Stimulated activated naive CD4-positive, alpha-beta T cell treated with Interleukin-2 at 50 U/mL for 16 hours (primary cell): ENCODE results near the gene KCNE4.

ENCODE experiments used
- DNase-seq: peaks from one replicate; lab custom pipeline; 2025; lab: John Stamatoyannopoulos, UW

Gene KCNE4

DNA sequence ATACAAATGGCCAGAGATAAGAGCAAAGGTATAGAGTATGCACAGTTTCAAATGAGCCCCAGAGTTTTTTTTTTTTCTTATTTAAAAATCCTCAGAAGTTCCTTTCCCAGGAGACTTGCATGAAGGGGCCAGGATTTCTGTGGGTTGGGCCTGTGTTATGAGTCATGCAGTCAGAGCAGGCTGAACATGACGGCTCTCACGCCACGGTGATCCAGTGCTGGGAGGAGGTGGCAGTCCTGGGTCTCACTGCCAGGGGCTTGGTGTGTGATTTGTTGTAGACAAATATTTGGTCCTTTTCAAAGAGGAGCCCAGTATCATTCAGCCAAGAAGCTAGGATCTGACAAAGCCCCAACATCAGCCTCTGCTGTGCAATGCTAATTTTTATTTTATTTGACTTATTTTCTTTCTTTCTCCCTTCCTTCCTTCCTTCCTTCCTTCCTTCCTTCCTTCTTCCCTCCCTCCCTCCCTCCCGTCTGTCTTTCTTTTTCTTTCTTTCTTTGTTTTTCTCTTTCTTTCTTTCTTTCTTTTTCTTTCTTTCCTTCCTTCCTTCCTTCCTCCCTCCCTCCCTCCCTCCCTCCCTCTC, 10.4 kb upstream of the KCNE4 start:
- DNase-seq: no peak

DNA sequence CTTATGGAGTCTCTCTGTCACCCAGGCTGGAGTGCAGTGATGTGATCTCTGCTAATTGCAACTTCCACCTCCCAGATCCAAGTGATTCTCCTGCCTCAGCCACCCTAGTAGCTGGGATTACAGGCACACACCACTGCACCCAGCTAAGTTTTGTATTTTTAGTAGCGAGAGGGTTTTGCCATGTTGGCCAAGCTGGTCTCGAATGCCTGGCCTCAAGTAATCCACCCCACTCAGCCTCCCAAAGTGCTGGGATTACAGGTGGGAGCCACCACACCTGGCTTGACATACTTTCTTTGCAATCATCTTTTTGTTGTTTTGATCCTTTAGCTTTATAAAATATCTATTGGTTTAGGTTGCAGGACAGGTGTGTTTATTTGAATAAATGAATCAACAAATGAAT, 9.7 kb upstream of the KCNE4 start:
- DNase-seq: no peak

DNA sequence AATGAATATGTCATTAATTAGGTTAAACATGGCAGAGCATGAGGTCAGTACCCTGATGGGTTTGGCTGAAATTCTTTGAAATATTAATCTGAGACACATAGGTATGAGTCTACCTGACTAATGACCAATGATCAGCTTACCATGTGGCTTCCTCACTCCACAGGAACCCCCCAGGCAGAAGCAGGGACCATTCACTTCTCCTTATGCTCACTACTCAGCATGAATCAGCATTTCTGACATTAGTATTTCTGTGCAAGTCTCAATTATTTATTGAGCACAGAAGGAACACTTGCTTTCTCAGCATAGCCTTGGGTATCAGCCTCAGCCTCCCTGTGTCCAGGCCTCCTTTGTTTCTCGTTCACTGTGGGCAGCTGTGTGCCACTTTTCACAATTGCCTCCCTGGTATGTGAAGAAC, 9.3 kb upstream of the KCNE4 start:
- DNase-seq: no peak

DNA sequence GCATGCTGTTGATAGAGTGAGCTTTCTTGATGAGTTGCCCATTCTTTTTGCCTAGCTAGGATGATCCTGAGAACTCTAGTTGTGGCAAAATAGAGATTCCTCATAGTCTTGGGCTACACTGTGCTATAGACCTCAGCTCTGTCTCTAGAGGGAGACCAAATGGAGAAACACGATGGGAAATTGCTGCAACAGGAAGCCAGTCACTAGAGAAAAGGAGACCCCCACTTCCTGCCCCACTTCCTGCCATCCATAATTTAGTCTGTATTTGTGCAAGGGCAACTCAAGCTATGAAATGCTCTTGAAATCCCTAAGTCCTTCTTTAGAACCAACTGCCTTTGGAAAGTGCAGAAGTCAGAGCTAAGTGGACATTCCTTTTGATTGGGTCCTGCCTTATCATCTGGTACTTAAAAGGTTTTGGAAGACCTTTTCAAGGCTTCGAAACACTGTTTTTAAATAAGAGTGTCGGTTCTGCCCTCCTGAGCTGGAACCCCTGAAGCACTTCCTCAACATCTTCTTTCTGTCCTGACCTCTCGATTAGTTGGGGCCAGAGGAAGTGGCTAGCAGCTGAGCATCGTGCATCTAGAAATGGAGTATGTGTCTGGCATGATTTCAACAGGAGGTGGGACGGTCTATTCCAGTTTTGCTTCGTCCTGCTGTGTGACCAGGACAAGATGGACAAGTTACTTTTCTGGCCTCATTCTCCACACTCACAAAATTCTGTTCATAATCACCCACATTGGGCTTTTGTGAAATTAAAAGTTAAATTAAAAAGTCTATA, 8.6 kb upstream of the KCNE4 start:
- no peak for DNase-seq

DNA sequence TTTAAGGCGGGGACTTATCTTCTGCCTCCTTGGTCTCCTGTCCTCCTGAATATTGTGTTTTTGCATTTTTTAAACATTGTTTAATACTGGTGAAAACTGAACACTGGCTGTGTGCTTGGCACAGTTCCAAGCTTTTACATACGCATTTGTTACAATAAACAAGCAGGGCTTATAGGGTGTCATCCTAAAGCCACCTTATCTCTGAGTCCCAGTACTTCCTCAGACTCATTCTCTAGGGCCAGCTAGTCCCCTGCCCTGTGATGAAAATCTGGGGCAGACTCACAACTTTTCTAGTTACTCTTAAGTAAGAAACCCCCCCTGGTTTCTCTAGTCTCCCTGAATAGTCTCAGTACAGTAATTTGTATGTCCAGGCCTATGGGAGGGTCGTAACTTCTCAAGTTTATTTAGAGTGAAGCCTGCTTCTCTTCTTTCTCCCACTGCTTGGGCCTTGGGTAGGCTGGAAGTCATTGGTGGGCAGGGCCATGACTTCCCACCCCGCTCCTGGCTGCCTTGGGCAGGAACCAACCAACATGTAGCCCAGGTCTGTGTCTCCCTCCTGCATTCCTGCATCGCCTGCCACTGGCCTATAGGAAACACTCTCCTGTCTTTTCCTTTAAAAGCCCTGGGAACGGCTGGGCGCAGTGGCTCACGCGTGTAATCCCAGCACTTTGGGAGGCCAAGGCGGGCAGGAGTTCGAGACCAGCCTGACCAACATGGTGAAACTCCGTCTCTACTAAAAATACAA, 7.7 kb upstream of the KCNE4 start:
- no peak for DNase-seq

DNA sequence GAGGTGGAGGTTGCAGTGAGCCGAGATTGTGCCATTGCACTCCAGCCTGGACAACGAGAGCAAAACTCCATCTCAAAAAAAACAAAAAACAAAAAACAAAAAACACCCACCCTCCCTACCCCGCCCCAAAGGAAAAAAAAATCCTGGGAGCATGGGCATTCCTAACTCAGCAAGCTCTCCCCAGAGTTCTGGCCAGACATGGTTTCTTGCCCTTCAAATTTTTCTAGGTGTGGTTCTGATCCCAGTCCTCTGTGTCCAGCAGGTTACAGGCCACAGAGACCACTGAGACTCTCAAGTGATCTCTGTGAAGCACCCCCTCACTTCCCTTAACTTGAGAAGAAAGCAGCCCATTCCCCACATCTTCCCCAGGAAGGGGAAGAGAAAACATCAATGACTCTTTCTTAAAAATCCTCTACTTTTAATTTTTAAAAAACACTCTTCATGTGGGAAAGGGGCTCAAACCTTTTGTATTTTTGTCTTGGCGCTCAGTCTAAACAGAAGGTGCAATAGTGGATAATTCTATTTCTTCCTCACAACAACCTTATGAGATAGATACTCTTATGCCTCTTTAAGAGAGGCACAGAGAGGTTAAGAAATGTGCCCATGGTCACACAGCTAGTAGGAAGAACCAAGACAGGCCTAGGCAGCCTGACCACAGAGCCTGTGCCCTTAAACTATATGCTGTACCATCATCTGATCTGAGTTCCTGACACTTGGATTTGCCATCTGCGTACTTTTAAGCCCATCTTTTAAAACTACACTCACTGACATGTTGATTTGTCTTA, 6.9 kb upstream of the KCNE4 start:
- DNase-seq: no peak

DNA sequence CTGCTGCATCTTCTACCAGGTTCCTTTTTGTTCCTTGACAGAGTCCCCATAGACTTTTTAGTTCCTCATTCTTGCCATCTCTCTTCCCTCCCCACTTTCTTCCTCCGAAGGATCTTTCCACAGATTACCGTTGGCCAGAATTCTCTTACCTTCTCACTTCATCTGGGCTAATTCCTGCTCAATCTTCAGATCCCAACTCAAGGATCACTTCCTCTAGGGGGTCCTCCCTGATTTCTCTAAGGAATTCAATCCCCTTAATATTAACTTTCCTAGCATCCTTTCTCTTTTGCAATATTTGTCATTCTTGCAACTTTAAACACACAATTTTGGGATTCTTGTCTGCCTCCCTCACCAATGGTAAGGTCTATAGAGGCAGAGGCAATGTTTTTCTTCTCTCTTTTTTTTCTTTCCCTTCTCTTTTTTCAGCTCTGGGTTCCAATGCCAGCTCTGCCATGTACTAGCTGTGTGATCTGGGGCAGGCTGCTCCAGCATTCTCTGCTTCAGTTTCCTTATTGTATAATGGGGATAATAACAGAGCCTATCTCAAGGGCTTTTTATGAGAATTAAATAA, 5.4 kb upstream of the KCNE4 start:
- DNase-seq: no peak

DNA sequence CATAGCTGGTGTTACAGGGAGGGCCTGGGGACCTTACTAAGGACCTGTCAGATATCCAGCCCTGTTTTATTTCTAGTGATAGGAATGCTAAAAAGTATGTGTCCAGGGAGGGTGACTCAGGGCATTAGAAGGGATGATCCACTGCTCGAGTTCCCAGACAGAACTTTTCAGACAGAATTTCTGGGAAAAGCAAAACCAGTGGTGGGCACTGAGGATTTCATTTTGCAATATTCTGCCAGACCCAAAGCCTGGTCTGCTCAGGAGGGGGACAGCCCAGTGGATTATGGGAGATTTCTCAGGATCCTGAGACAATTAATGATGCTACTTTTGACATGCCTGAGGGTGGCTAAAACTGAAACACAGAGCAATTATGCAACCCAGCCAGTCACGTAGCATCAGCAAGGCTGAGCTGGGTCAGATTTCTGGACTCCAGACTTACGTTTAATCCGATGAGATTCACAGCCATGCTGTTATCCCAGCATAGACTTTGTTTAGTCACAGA, 4.7 kb upstream of the KCNE4 start:
- DNase-seq: no peak

DNA sequence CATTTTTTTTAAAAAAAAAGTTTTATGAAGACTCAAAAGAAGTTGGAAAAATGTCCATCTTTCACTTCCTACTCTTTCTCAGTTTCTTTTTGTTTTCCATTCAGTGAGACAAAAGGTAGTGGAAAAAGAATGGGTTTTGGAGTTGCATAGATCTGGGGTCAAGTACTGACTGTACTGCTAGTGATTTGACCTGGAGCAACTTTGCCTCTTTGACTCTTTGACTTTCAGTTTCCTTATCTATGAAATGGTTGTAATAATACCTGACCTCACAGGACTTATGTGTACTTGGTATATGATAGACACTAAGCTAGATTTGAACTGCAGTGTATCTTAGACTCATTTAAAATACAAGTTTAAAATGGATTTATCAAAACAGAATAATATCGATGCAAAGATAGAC, 3.5 kb upstream of the KCNE4 start:
- DNase-seq: no peak

DNA sequence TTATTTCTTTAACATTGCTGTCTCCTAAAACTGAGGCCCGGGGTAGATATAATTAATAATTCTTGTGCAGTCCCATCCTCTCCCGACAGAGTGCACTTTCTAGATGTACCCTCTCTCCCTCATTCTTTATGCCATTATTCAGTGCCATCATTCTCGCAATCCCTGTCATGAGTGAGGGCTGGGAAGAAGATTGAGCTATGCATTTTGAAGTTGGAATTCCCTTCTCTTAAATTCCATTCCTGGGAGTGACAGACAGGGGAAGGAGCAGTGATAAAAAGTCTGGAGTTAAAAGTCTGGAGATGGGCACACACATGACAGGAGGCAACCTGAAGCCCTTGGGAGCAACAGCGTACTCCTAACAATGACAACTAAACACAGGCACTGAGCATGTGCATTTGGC, 2.6 kb upstream of the KCNE4 start:
- DNase-seq: no peak

DNA sequence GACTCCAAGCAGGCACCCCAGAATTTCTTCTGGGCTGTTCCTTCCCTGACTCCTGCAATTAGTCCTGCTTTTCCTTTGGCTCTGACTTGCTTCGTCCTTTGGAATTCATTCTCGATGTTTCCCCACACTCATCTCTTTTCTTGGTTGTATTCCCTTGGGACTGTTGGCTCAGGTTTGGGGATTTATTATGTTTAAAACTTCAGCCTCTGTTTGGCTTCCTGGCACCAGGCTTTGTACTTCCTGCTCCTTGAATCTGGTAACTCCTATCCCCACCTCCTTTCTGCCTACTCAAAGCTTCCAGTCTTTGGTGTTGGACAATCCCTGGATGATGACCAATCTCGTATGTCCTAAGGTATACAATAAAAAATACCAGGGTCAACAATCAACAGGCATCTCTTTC, 1.8 kb upstream of the KCNE4 start:
- no peak for DNase-seq

DNA sequence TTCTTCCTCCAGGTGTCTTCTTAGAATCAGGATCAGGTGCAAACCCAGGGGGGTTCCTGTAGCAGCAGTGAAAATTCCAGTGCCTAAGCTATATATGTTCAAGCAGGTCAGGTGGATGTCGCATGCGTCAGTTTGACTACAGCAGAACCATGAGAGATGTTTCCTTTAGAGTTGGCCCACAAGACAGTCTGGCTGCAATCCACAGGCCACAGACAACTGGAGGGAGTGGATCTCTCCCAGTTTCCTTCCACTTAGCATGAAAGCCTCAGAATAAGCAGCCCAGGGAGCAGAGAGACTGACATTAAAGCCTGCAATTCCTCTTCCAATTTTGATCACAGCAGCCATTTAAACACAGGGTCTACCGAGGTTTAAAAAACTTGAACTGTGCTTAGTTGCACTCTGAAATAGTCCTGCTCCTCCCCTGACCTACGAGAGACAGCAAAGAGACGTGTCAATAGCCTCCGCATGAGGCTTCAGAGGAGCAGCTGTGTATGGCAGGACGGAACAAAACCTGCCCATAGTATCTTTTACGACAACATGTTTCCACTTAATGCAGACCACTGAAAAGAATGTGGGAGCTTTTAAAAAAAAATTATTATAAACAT, 988 bp upstream of the KCNE4 start:
- no peak for DNase-seq

DNA sequence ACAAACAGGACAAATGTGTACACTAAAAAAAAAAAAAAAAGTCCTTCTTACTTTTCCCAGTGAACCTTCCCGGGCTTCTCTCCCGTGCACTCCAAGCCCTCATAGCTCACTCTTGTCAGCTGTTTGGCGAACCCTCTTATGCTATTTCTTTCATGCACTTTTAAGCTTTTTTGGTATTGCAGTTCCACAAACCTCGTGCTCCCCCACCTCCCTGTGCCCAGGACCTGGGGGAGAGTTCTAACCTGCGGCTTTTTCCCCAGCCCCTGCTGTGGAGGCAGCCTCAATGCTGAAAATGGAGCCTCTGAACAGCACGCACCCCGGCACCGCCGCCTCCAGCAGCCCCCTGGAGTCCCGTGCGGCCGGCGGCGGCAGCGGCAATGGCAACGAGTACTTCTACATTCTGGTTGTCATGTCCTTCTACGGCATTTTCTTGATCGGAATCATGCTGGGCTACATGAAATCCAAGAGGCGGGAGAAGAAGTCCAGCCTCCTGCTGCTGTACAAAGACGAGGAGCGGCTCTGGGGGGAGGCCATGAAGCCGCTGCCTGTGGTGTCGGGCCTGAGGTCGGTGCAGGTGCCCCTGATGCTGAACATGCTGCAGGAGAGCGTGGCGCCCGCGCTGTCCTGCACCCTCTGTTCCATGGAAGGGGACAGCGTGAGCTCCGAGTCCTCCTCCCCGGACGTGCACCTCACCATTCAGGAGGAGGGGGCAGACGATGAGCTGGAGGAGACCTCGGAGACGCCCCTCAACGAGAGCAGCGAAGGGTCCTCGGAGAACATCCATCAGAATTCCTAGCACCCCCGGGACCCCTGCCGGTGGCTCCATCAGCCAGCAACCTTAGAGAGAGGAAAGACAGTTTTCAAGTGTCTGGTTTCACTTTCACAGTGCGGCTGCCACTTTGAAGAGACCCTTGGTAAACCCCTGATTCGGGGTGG, 826 bp downstream of the KCNE4 start:
- no peak for DNase-seq

DNA sequence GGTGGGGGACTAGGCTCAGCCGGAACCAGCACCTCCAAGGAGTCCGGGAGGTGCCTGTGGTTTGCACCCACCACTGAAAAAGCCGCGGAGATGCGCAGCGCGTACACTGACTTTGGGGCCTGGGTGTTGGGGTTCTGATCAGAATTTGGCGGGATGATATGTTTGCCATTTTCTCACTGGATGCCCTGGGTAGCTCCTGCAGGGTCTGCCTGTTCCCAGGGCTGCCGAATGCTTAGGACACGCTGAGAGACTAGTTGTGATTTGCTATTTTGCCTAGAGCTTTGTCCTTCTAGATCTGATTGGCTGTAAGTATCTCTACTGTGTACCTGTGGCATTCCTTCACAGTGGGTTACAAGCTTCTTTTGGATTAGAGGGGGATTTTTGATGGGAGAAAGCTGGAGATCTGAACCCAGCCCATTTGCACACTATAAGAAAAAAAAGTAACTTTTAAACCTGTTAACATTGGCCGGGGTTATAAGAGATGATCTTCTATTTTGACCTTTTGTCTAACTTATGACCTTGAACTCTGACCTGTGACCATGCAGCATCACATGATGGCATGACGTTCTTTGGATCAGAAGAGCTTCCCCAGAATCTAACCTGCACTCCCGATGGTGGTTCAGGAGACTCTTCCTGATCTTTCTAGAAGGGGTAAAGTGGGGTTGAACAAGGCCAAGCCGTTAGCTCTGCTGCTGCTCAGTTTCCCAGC, 1.6 kb downstream of the KCNE4 start:
- no peak for DNase-seq

DNA sequence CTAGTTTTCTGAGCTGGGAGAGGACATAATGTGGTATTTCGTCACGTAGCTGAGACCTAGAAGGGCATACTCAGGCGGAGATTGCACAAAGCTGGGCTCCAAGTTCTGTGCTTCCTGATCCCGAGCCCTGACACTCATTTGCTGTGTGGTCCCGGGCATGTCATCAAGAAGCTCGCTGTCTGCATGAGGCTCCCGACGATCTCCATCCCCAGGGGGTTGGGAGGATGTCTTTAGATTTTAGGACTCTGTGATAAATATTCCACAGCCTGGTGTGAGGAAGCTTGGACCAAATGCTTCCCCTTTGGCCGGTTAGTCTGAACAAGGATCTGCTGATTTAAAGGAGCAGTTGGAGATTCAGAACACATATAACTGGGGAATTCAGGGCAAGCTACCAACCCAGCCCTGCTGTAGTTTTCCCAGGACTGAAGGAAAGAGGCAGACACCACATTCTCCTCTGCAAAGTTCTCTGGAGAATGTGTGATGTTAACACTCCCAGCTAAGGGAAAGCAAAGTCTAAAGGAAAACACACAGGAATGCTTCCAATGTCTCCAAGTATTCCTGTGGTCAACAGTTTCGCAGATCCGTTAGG, 2.3 kb downstream of the KCNE4 start:
- DNase-seq: no peak

DNA sequence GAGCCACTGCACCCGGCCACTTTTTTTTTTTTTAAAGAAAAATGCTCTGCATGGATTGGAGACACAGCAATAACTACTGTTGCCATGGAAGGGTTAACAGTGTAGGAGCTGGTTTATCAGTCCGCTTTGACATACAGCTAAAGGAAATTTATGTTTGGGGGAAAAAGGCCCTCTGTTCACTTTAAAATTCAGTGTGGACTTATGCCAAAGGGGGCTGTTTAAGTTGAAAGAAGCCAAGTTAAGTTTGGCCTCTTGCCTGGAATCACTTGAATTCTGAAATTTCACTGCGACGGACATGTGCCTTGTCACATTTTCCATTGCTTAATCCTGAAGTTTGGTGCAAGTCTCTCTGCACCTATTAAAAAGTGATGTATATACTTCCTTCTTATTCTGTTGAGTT, 3.1 kb downstream of the KCNE4 start:
- no peak for DNase-seq

DNA sequence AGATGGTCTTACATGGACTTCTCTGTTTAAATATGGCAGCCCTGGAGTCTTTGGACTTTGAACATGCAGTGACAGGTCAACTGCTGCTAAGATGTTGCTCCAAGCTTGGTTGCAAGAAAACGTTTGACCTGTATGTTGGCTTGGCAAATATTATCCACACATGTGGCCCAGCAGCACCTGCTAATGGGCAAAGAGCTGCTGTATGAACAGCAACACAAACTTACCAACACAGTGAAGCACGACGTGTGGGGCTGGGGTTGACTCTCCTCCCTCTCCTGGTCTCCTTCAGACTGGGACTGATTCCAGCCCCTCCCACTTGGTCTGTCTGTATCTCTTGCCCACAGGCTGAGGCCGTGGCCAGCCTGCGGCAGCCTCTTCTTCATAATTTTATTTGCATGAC, 3.8 kb downstream of the KCNE4 start:
- DNase-seq: no peak

DNA sequence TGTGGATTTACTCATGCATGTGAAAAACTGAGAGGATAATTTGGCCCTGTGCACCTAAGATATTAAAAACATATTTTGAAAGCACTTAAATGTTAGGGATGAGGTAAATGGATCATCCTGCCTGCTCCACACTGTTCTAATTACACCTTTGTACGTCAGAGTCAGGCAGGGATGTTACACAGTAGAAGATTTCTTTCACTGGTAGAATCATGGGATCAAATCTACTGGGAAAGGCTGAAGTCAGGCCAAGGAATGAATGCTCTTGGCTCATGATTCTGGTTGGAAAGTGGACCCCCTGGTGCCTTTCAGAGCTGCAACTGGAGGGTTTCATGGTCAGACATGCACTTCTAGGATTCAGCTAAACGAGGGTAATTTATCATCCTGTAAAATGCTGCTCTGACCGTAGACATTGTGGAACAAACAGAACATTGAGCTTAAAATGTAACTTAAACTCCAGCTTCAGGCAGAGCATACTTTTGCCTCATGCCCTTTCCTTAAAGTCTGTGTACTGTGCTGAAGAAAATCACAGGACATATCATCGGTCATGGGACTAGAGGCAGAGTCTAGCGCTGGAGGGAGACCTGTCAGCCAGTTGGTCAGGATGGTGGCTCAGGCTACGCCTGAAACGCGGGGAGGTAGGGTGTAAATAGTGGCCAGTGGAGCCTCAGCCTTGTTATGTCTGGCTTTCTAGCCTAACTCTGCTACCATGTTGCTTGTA, 4.9 kb downstream of the KCNE4 start:
- DNase-seq: no peak

DNA sequence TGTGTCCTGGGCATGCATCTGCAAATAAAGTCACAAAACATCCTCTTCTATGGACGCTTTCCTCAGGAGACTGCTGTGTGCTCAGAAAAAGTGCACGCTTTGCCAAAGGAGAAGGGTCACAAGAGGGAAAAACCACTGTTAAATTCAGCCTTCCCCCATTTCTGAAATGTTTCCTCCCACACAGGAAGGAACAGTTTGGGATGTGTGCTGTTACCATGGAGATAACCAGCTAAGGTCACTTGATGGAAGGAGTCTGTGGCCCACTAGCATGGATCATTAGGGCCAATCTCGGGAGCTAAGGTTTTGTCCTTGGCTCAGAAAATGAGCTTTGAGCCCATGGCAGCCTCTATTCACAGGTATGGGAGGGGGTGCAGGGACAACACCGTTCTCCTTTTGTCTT, 5.6 kb downstream of the KCNE4 start:
- DNase-seq: no peak
